SK-N-SH (cell line): Measurements from ENCODE around the gene TMEM138. TPM values are rescaled to one million over a fixed set of nuclear protein-coding genes. Genes with fewer than 3 reads are reported as not detected.
A peak's percentile ranks its signal among the peaks of the same experiment; 100 is the strongest.

Experiments
- CTCF ChIA-PET: fragments of 300-600, 350-600 bp; formaldehyde crosslinking; extraction: SDS; loops from one replicate; lab custom pipeline; 2021; lab: Yijun Ruan, JAX
- POLR2A ChIA-PET: fragments of 350-600 bp; sonication (Branson Sonifier 250); formaldehyde crosslinking; extraction: SDS; loops from one replicate; lab custom pipeline; 2020; ENCODE audit warnings: antibody characterized with exemption, inconsistent platforms; lab: Yijun Ruan, JAX
- DNase-seq: peaks from one replicate; pipeline ENCODE4 v3.0.0; 2012
- H2AFZ ChIP-seq: fragments of 200-600 bp; sonication (generic); 2 replicates; pipeline ENCODE4 v1.8.1; 2016; ENCODE audit warnings: antibody characterized with exemption, mild to moderate bottlenecking, low read depth
- H3F3A ChIP-seq: fragments of 200-600 bp; sonication (generic); replicated peaks from 2 replicates; pipeline ENCODE3; 2016; ENCODE audit warnings: antibody characterized with exemption, mild to moderate bottlenecking; ENCODE audit not compliant: insufficient read depth
- H3K27ac ChIP-seq, 2 experiments: fragments of 200-500 bp in 1 of 2; fragments of 200-600 bp in 1 of 2; sonication (Bioruptor generic) in 1 of 2; sonication (generic), shearing (Covaris generic) in 1 of 2; 2 replicates each; pipeline versions ENCODE4 v1.5.1 to v1.6.1; 2014 to 2016; ENCODE audit warnings: low read depth in 2 of 2, inconsistent platforms in 1 of 2, low read length in 1 of 2, mild to moderate bottlenecking in 1 of 2, mixed read lengths in 1 of 2
- H3K27me3 ChIP-seq: fragments of 200-600 bp; sonication (generic), shearing (Covaris generic); 2 replicates; pipeline ENCODE4 v1.6.1; 2016; ENCODE audit warnings: mixed run types; ENCODE audit not compliant: insufficient read depth
- H3K36me3 ChIP-seq, 2 experiments: fragments of 200-500 bp in 1 of 2; fragments of 200-600 bp in 1 of 2; sonication (Bioruptor generic) in 1 of 2; sonication (generic) in 1 of 2; replicated peaks in 1 of 2; 2 replicates each; pipeline versions ENCODE3 to v1.5.1; 2014 to 2016; ENCODE audit warnings: low read length in 1 of 2, mild to moderate bottlenecking in 1 of 2; ENCODE audit not compliant: insufficient read depth in 2 of 2, control insufficient read depth in 1 of 2
- H3K4me1 ChIP-seq, 2 experiments: fragments of 200-500 bp in 1 of 2; fragments of 200-600 bp in 1 of 2; sonication (Bioruptor generic) in 1 of 2; sonication (generic), shearing (Covaris generic) in 1 of 2; 2 replicates each; pipeline versions ENCODE4 v1.5.1 to v1.6.1; 2014 to 2016; ENCODE audit warnings: low read depth in 1 of 2, low read length in 1 of 2, mixed run types in 1 of 2; ENCODE audit not compliant: insufficient read depth in 2 of 2, control insufficient read depth in 1 of 2
- H3K4me2 ChIP-seq: fragments of 200-600 bp; sonication (generic), shearing (Covaris generic); 2 replicates; pipeline ENCODE4 v1.6.1; 2017; ENCODE audit warnings: mixed run types
- H3K4me3 ChIP-seq, 2 experiments: fragments of 200-500 bp in 1 of 2; fragments of 200-600 bp in 1 of 2; sonication (Bioruptor generic) in 1 of 2; sonication (generic), shearing (Covaris generic) in 1 of 2; 2 replicates each; pipeline versions ENCODE4 v1.5.1 to v1.8.1; 2014 to 2016; ENCODE audit warnings: low read depth in 2 of 2, inconsistent platforms in 1 of 2, low read length in 1 of 2, mild to moderate bottlenecking in 1 of 2, mixed read lengths in 1 of 2, moderate library complexity in 1 of 2
- H3K79me2 ChIP-seq: fragments of 200-600 bp; sonication (generic); 2 replicates; pipeline ENCODE4 v1.8.1; 2017; ENCODE audit warnings: mild to moderate bottlenecking; ENCODE audit not compliant: insufficient read depth
- H3K9ac ChIP-seq: fragments of 200-600 bp; sonication (generic); 2 replicates; pipeline ENCODE4 v1.6.1; 2017; ENCODE audit warnings: mixed run types
- H3K9me2 ChIP-seq: fragments of 200-600 bp; sonication (generic); 2 replicates; pipeline ENCODE4 v1.6.1; 2017; ENCODE audit warnings: mixed run types
- H3K9me3 ChIP-seq: fragments of 200-600 bp; sonication (generic); 2 replicates; pipeline ENCODE4 v1.6.1; 2017; ENCODE audit warnings: mixed run types, mild to moderate bottlenecking, moderate library complexity
- H4K20me1 ChIP-seq: fragments of 200-600 bp; sonication (generic); 2 replicates; pipeline ENCODE4 v1.6.1; 2017; ENCODE audit warnings: mild to moderate bottlenecking, mixed run types; ENCODE audit not compliant: insufficient read depth
- CHD2 ChIP-seq: fragments of 150-350 bp; IDR thresholded peaks from 2 replicates; pipeline ENCODE4 v1.6.1; 2018; ENCODE audit warnings: low read length; ENCODE audit not compliant: partially characterized antibody
- ELF1 ChIP-seq: IDR thresholded peaks from 2 replicates; pipeline ENCODE4 v1.4.0; 2012
- FOSL2 ChIP-seq: IDR thresholded peaks from 2 replicates; pipeline ENCODE4 v1.4.0; 2012; ENCODE audit warnings: low read depth, mild to moderate bottlenecking, moderate library complexity, borderline replicate concordance
- FOXM1 ChIP-seq: IDR thresholded peaks from 2 replicates; pipeline ENCODE4 v1.4.0; 2012; ENCODE audit warnings: low read depth, mild to moderate bottlenecking
- GABPA ChIP-seq: IDR thresholded peaks from 2 replicates; pipeline ENCODE4 v1.4.0; 2012; ENCODE audit warnings: low read depth, mild to moderate bottlenecking
- JUND ChIP-seq: IDR thresholded peaks from 2 replicates; pipeline ENCODE4 v1.4.0; 2012
- MEF2A ChIP-seq: IDR thresholded peaks from 2 replicates; pipeline ENCODE4 v1.4.0; 2012; ENCODE audit warnings: low read depth, borderline replicate concordance
- MXI1 ChIP-seq: IDR thresholded peaks from 2 replicates; pipeline ENCODE4 v1.6.1; 2012; ENCODE audit warnings: mild to moderate bottlenecking, low read depth, low read length, improper control_type of control experiment
- NFIC ChIP-seq: IDR thresholded peaks from 2 replicates; pipeline ENCODE4 v1.4.0; 2012; ENCODE audit warnings: borderline replicate concordance
- NRF1 ChIP-seq: IDR thresholded peaks from 2 replicates; pipeline ENCODE4 v1.6.1; 2012; ENCODE audit warnings: low read depth, mild to moderate bottlenecking, low read length
- POLR2AphosphoS5 ChIP-seq: IDR thresholded peaks from 2 replicates; pipeline ENCODE4 v1.6.1; 2012; ENCODE audit warnings: low read depth, low read length
- RFX5 ChIP-seq: IDR thresholded peaks from 2 replicates; pipeline ENCODE4 v1.6.1; 2012; ENCODE audit warnings: mild to moderate bottlenecking, improper control_type of control experiment, low read length
- SIN3A ChIP-seq: IDR thresholded peaks from 2 replicates; pipeline ENCODE4 v1.6.1; 2012; ENCODE audit warnings: low read depth, mild to moderate bottlenecking, low read length, moderate library complexity, borderline replicate concordance
- SMC3 ChIP-seq: IDR thresholded peaks from 2 replicates; pipeline ENCODE4 v1.6.1; 2012; ENCODE audit warnings: low read depth, low read length, improper control_type of control experiment
- TAF1 ChIP-seq: IDR thresholded peaks from 2 replicates; pipeline ENCODE4 v1.6.1; 2012; ENCODE audit warnings: low read depth, mild to moderate bottlenecking, low read length, moderate library complexity, borderline replicate concordance
- TEAD4 ChIP-seq: IDR thresholded peaks from 2 replicates; pipeline ENCODE4 v1.4.0; 2012; ENCODE audit warnings: mild to moderate bottlenecking, borderline replicate concordance; ENCODE audit not compliant: insufficient read depth
- WGBS: methylation state at CpG from one replicate; pipeline ENCODE4 v1.1.6; 2017; ENCODE audit warnings: low lambda C conversion rate; 5-methylcytosine and 5-hydroxymethylcytosine counted together
- polyA plus RNA-seq, 3 experiments: library from polyadenylated mRNA; depleted of rRNA; stranded (reverse); fragments of >200 nt; gene quantifications; 2 replicates each; pipeline ENCODE4 v1.2.3, GENCODE V29; 2012
- TF ChIP-seq, protein P1 (sequence below): IDR thresholded peaks from 2 replicates; pipeline ENCODE4 v1.4.0; 2012; ENCODE audit warnings: low read depth, borderline replicate concordance
- TF ChIP-seq, protein P2 (sequence below): IDR thresholded peaks from 2 replicates; pipeline ENCODE4 v1.4.0; 2012; ENCODE audit warnings: low read depth
- TF ChIP-seq, protein P3 (sequence below): fragments of 200-600 bp; sonication (generic); IDR thresholded peaks from 2 replicates; pipeline ENCODE4 v1.6.1; 2017; ENCODE audit warnings: antibody characterized with exemption, mild to moderate bottlenecking, moderate library complexity

TMEM138 gene
- polyA plus RNA-seq, 1 of the 3 experiments (the other 2 are of a cell fraction), result 82.2 TPM

DNA sequence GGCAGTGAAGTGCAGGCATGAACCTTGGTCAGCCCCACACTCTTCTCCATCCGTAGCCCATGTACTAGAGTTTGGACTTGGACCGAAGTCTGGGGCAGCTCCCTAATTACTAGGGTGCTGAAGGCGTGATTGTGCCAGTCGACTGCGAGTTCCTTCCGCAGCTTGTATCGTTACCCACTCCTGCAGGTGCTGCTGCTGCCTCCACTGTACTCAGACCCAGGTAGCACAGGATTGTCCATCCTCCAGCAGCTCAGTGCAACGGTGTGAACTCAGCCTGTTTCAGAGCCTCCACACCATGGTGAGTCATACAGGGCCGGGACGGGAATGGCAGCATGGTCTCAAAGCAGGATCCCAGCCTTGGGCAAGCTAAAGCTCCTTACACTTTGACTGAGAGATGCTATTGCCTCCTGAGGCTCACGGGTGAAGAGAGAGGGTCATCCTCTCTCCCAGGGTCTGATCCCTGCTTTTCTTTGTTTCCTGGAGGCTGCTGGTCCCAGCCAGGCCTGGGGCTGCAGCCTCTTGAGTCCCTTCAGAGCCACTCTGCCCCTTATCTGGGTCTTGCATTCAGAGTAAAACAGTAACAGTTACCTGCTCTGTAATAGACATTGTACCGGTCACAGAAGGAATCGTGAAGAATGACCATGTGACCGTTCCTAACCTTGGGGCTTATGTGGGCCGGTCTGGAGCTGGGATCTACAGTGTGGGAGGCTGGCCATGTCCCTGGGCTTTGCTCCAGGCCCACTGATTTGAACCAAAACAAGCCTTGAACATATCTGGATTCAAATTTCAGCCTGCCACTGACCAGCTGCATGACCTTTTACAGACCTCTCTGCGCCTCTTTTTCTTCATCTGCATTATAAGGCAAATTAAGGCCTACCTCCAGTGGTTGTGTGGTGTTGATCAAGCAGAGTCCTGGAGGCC is 27.5 kb upstream of the TMEM138 start:
- DNase-seq, result no peak
- Histone ChIP-seq H3K4me2 (0 out of 2 replicates have a peak overlapping the region, but pooled peaks have one; percentile 96), H3K27me3 (no peaks in the 10 kb centered on the region), H4K20me1 (peaks cover 20% of the 10 kb centered on the region), H3K9me3 (no peaks in the 10 kb centered on the region), H3K27ac (peak overlapping the region in 1 of 2 experiments; percentile 67; a peak in 2 of 4 replicates), H3K79me2 (peaks cover 33% of the 10 kb centered on the region), H3K4me1 (peaks cover 17 to 40% of the 10 kb centered on the region in 2 experiments), H3K9ac (no peak overlapping the region), H3K36me3 (peaks cover 2 to 16% of the 10 kb centered on the region in 2 experiments), H3K4me3 (no peak overlapping the region), H3F3A (no peaks in the 10 kb centered on the region), H3K9me2 (no peaks in the 10 kb centered on the region), H2AFZ (no peak overlapping the region)
- ChIA-PET CTCF (interaction anchor here (1.5 to 7.9 kb wide), 8 partner anchors 14 to 111 kb away, joined by 3 to 300 read pairs (median 17); partner anchors contain the start of genes CYB561A3, TMEM138 and TMEM216), POLR2A (interaction anchor here (0.7 to 4.3 kb wide), 7 partner anchors 10 to 95 kb away, joined by 3 to 48 read pairs (median 4); partner anchors contain the start of genes CPSF7, CYB561A3, SDHAF2 and TMEM138)
- TF ChIP-seq, protein P1, sequence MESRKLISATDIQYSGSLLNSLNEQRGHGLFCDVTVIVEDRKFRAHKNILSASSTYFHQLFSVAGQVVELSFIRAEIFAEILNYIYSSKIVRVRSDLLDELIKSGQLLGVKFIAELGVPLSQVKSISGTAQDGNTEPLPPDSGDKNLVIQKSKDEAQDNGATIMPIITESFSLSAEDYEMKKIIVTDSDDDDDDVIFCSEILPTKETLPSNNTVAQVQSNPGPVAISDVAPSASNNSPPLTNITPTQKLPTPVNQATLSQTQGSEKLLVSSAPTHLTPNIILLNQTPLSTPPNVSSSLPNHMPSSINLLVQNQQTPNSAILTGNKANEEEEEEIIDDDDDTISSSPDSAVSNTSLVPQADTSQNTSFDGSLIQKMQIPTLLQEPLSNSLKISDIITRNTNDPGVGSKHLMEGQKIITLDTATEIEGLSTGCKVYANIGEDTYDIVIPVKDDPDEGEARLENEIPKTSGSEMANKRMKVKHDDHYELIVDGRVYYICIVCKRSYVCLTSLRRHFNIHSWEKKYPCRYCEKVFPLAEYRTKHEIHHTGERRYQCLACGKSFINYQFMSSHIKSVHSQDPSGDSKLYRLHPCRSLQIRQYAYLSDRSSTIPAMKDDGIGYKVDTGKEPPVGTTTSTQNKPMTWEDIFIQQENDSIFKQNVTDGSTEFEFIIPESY, result no peak
- TF ChIP-seq FOSL2 (peak; percentile 30; the same call in 1 of the 2 replicates), GABPA (no peak)
- TF ChIP-seq, protein P2, sequence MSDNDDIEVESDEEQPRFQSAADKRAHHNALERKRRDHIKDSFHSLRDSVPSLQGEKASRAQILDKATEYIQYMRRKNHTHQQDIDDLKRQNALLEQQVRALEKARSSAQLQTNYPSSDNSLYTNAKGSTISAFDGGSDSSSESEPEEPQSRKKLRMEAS, result no peak
- 73% methylated on average over 9 of the region's 16 CpGs for WGBS

DNA sequence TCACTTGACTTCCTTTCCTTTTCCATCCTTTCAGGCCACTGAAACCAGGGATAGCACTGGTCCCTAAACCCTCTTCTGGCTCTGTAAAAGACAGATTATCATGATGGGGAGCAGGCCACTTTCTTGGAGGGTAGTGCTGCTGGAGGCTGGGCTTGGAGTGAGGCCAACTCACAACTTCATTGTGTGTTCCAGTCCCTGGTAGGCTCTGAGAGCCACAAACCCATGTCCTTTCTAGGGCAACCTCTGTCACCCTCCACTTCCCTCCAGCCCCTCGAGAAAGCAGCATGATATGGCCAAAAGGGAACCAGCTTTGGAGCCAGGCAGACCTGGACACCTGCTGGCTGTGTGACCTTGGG is 26.8 kb upstream of the TMEM138 start:
- no peak overlapping the region for H2AFZ ChIP-seq
- CTCF ChIA-PET, result interaction anchor here (0.7 to 7.9 kb wide), 13 partner anchors 8 to 303 kb away, joined by 3 to 300 read pairs (median 8); partner anchors contain the start of genes CPSF7, CYB561A3, SDHAF2 and TMEM138
- TF ChIP-seq MEF2A (no peak), SIN3A (no peak), MXI1 (no peak), NFIC (no peak), TAF1 (no peak), FOXM1 (no peak), NRF1 (no peak), CHD2 (no peak), SMC3 (no peak), POLR2AphosphoS5 (no peak), TEAD4 (no peak), RFX5 (no peak), ELF1 (no peak), JUND (no peak)
- TF ChIP-seq, protein P3, sequence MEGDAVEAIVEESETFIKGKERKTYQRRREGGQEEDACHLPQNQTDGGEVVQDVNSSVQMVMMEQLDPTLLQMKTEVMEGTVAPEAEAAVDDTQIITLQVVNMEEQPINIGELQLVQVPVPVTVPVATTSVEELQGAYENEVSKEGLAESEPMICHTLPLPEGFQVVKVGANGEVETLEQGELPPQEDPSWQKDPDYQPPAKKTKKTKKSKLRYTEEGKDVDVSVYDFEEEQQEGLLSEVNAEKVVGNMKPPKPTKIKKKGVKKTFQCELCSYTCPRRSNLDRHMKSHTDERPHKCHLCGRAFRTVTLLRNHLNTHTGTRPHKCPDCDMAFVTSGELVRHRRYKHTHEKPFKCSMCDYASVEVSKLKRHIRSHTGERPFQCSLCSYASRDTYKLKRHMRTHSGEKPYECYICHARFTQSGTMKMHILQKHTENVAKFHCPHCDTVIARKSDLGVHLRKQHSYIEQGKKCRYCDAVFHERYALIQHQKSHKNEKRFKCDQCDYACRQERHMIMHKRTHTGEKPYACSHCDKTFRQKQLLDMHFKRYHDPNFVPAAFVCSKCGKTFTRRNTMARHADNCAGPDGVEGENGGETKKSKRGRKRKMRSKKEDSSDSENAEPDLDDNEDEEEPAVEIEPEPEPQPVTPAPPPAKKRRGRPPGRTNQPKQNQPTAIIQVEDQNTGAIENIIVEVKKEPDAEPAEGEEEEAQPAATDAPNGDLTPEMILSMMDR, result no peak
- TF ChIP-seq, all 33 proteins: peak for 0
- Histone ChIP-seq H3K4me2 (no peak overlapping the region), H3K9me3 (no peaks in the 10 kb centered on the region), H3K4me3 (no peak overlapping the region), H4K20me1 (peaks cover 14% of the 10 kb centered on the region), H3K27me3 (no peaks in the 10 kb centered on the region), H3K4me1 (peaks cover 17 to 40% of the 10 kb centered on the region in 2 experiments; a peak in 3 of 4 replicates), H3K9ac (no peak overlapping the region), H3K9me2 (no peaks in the 10 kb centered on the region), H3K79me2 (peaks cover 26% of the 10 kb centered on the region), H3K36me3 (peaks cover 0 to 12% of the 10 kb centered on the region in 2 experiments), H3F3A (no peaks in the 10 kb centered on the region), H3K27ac (peak overlapping the region in 1 of 2 experiments; percentile 67; a peak in 2 of 4 replicates)
- POLR2A ChIA-PET, result interaction anchor here (1.6 to 4.3 kb wide), 3 partner anchors 10 to 51 kb away, joined by 6 to 48 read pairs (median 15); partner anchors contain the start of genes CYB561A3 and TMEM138
- WGBS, result 100% methylated on average over 1 of the region's 1 CpG
- no peak for DNase-seq
